Measurements from ENCODE around the gene AP1S2.

GRCh38 chrX:15858051-15858450, 3.4 kb upstream of the AP1S2 start:
- TF ChIP-seq POLR2AphosphoS5 (IDR thresholded peaks at IDR 0.05; ENCODE audit: low read depth, low read length) (no peak), POLR2A (IDR thresholded peaks at IDR 0.05; ENCODE audit: control extremely low read depth in 1 of 2, low read depth in 2 of 2, low read length in 2 of 2) (no peak), JUND (IDR thresholded peaks at IDR 0.05; ENCODE audit: low read length) (no peak), SRF (IDR thresholded peaks at IDR 0.05; ENCODE audit: low read depth, low read length) (no peak), CTCF (IDR thresholded peaks at IDR 0.05; ENCODE audit: control extremely low read depth in 1 of 3, insufficient read depth in 1 of 3, low read depth in 1 of 3, low read length in 3 of 3) (no peak), SIN3A (conservative IDR thresholded peaks at IDR 0.05 in 1 of 2, IDR thresholded peaks at IDR 0.05 in 1 of 2; ENCODE audit: low read depth in 1 of 2, low read length in 2 of 2) (no peak), NRF1 (IDR thresholded peaks at IDR 0.05; ENCODE audit: low read depth, low read length) (no peak), CEBPB (IDR thresholded peaks at IDR 0.05; ENCODE audit: low read depth, low read length) (no peak)
